ENCODE measurements around the gene CFAP46. TPM values are rescaled to one million over a fixed set of nuclear protein-coding genes. Genes with fewer than 3 reads are reported as not detected.

Gene CFAP46
- total and polyA plus RNA-seq, 10 donors = 0.03 to 1.1 (median 0.12) TPM; not detected in 2

- H3K27me3 ChIP-seq (replicated peaks in 1 of 7) = peaks cover 0 to 80% (median 22%) of the 10 kb centered on the region in 7 donors
- H3K4me1 ChIP-seq = no peaks in the 10 kb centered on the region
- 88 to 92% (median 90%) methylated on average over 24 to 29 of the region's 29 CpGs for WGBS, 5 donors
- intact Hi-C loops (cut with DNase I; ENCODE audit: low total_unique reads) = no loop called here
- TF ChIP-seq POLR2A (IDR thresholded peaks at IDR 0.05) (no peak), POLR2AphosphoS5 (IDR thresholded peaks at IDR 0.05) (no peak)
- TF ChIP-seq, protein P1, sequence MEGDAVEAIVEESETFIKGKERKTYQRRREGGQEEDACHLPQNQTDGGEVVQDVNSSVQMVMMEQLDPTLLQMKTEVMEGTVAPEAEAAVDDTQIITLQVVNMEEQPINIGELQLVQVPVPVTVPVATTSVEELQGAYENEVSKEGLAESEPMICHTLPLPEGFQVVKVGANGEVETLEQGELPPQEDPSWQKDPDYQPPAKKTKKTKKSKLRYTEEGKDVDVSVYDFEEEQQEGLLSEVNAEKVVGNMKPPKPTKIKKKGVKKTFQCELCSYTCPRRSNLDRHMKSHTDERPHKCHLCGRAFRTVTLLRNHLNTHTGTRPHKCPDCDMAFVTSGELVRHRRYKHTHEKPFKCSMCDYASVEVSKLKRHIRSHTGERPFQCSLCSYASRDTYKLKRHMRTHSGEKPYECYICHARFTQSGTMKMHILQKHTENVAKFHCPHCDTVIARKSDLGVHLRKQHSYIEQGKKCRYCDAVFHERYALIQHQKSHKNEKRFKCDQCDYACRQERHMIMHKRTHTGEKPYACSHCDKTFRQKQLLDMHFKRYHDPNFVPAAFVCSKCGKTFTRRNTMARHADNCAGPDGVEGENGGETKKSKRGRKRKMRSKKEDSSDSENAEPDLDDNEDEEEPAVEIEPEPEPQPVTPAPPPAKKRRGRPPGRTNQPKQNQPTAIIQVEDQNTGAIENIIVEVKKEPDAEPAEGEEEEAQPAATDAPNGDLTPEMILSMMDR (IDR thresholded peaks at IDR 0.05 in 8 of 11, conservative IDR thresholded peaks at IDR 0.05 in 3 of 11) = no peak
- no peak overlapping the region for H3K4me3 ChIP-seq
- H3K36me3 ChIP-seq = no peaks in the 10 kb centered on the region
- DNase-seq = peak; percentile 62
- H3K9me3 ChIP-seq = peaks cover 0 to 6% (median 0%) of the 10 kb centered on the region in 8 donors
- no peak overlapping the region for H3K27ac ChIP-seq
Observed at GRCh38 chr10:132974249-132974796, 32.0 kb upstream of the CFAP46 start.

DNA sequence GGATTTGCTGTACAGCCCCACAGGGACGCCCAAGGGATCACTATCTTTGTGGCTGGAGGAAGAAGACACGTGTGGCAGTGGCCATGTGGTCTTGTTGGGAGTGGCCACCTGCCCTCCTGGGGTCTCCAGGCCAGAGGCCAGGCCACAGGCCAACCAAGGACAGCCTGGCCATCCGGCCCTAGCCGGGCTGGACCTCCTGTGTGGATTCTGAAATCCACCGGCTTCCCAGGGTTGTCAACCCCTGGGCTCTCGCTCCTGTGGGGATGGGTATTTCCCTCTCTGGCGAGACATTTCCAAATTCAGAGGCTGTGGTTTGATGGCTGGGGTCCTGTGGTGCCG lies 31.5 kb upstream of the CFAP46 start:
- peaks cover 0 to 6% (median 0%) of the 10 kb centered on the region in 8 donors for H3K9me3 ChIP-seq
- peaks cover 0 to 80% (median 22%) of the 10 kb centered on the region in 7 donors for H3K27me3 ChIP-seq (replicated peaks in 1 of 7)
- H3K4me1 ChIP-seq = no peaks in the 10 kb centered on the region
- no peak for TF ChIP-seq POLR2A (IDR thresholded peaks at IDR 0.05)
- TF ChIP-seq POLR2AphosphoS5 (IDR thresholded peaks at IDR 0.05) = no peak
- TF ChIP-seq, protein P1 (IDR thresholded peaks at IDR 0.05 in 8 of 11, conservative IDR thresholded peaks at IDR 0.05 in 3 of 11) = no peak
- no peak overlapping the region for H3K4me3 ChIP-seq
- no peaks in the 10 kb centered on the region for H3K36me3 ChIP-seq
- intact Hi-C loops (cut with DNase I; ENCODE audit: low total_unique reads) = no loop called here
- DNase-seq = peak; percentile 58
- WGBS, 5 donors = 72 to 82% (median 77%) methylated on average over 7 to 8 of the region's 8 CpGs
- H3K27ac ChIP-seq = no peak overlapping the region

DNA sequence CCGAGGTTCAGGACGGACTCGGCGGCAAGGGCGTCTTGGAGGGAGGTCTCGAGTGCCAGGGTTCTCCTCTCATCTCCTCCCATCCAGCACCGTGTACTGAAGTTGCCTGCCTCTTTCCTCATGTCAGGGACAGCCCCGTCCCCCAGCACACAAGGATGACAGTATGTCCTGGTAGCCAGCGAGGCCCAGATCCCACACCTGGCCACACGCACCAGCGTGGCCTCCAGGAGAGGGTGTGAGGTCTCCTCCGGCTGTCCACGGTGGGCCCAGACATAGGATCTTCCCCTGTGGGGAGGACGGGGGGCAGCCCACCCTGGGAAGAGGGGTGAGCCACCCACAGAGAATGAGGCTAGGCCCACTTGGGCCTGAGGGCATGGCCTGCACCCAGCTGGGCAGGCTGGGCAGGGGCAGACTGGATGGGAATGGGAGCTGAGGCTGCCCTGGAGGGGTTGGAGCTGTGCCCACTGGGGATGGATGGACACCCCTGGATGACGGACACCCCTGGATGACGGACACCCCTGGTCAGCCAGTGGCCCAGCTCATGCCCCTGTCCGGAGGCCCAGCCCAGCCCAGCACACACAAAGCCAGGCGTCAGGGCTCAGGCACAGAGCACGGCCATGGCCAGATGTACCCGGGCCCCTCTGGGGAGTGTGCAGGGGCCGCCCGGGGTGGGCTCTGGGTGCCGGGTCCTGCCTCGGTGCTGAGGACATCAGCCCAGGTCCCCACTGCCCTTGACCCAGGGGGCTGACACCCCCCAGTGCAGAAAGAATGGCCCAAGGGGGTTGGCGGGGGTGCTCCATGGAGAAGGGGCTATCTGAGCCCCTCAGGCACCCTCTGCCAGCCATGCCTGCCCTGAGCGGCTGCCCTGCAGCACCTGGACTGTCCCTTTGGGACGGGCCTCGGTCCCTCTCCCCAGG lies 30.9 kb upstream of the CFAP46 start:
- Histone ChIP-seq H3K9me3 (peaks cover 0 to 6% (median 0%) of the 10 kb centered on the region in 8 donors), H3K27me3 (replicated peaks in 1 of 7) (peaks cover 0 to 76% (median 22%) of the 10 kb centered on the region in 7 donors), H3K36me3 (no peaks in the 10 kb centered on the region), H3K4me1 (no peaks in the 10 kb centered on the region), H3K27ac (no peak overlapping the region), H3K4me3 (no peak overlapping the region)
- 84 to 91% (median 87%) methylated on average over 20 to 28 of the region's 28 CpGs for WGBS, 5 donors
- TF ChIP-seq, protein P1 (IDR thresholded peaks at IDR 0.05 in 8 of 11, conservative IDR thresholded peaks at IDR 0.05 in 3 of 11) = no peak
- no peak for TF ChIP-seq POLR2A (IDR thresholded peaks at IDR 0.05)
- no peak for TF ChIP-seq POLR2AphosphoS5 (IDR thresholded peaks at IDR 0.05)
- intact Hi-C loops (cut with DNase I; ENCODE audit: low total_unique reads) = no loop called here
- peak; percentile 58 for DNase-seq

Measured in spleen (tissue), 11 donors.